ENCODE measurements around the gene OR1J1. TPM values are rescaled to one million over a fixed set of nuclear protein-coding genes. Genes with fewer than 3 reads are reported as not detected.

Gene OR1J1
- total and polyA plus RNA-seq, 4 donors, result not detected

DNA sequence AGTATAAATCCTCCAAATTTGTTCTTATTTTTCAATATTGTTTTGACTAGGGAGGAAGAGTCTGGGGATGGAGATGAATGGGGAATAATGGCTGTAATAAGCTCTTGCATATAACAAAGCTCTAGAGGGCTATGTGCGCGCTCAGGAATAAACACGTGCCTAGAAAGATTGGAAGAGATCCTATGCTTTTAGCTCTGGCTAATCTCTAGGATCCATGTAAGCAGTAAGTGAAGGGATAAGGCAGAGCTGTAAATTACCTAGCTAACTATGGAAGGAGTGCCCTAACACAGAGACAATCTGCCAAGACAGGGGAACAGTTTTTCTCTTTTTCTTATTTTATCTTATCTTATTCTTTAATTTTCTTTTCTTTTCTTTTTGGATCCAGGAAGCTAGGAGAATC, 21.6 kb downstream of the OR1J1 start:
- no peak overlapping the region for H3K4me3 ChIP-seq
- no peak overlapping the region for H3K9ac ChIP-seq (ENCODE audit: insufficient read depth in 1 of 2, low read length in 2 of 2)
- DNase-seq (no peak), ATAC-seq (ENCODE audit: insufficient read depth, low FRiP score) (no peak)
- H3K36me3 ChIP-seq (ENCODE audit: control insufficient read depth in 4 of 4, insufficient read depth in 4 of 4, low read length in 4 of 4), result no peaks in the 10 kb centered on the region
- TF ChIP-seq CTCF (IDR thresholded peaks at IDR 0.05; ENCODE audit: control extremely low read depth, extremely low read depth), result no peak
- no peak overlapping the region for H3K27ac ChIP-seq (ENCODE audit: low read depth in 1 of 2, low read length in 1 of 2)
- no peaks in the 10 kb centered on the region for H3K9me3 ChIP-seq (ENCODE audit: control insufficient read depth in 4 of 4, insufficient read depth in 3 of 4, low read length in 3 of 4)
- 87 to 88% methylated on average over 3 of the region's 3 CpGs for WGBS, 2 donors
- H3K4me1 ChIP-seq (ENCODE audit: control insufficient read depth in 5 of 5, insufficient read depth in 5 of 5, low read length in 5 of 5), result no peaks in the 10 kb centered on the region
- peaks cover 0 to 3% (median 0%) of the 10 kb centered on the region in 3 donors for H3K27me3 ChIP-seq (ENCODE audit: control insufficient read depth in 3 of 3, insufficient read depth in 3 of 3, low read length in 2 of 3)

DNA sequence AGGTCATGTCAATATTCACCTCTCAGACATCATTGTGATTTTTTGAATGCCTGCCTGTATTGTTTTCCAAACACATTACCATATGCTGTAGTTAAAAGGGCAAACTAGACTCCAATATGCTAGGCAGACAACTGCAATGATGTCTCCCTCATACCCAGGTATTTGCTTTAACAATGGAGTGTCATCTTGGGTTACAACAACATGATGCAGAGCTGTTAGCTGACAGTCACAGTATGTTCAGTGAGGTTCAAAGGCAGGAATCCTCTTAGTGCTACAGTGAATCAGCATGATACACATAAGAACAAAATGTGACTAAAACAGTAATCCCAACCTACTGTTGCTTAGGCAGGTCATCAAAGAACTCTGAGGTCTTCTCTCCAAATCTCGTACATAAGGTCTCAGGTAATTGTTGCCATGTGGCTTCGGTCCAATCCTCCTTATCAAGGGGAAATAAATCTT, 24.0 kb downstream of the OR1J1 start:
- Histone ChIP-seq H3K27me3 (ENCODE audit: control insufficient read depth in 3 of 3, insufficient read depth in 3 of 3, low read length in 2 of 3) (no peaks in the 10 kb centered on the region), H3K36me3 (ENCODE audit: control insufficient read depth in 4 of 4, insufficient read depth in 4 of 4, low read length in 4 of 4) (no peaks in the 10 kb centered on the region), H3K4me3 (no peak overlapping the region), H3K9me3 (ENCODE audit: control insufficient read depth in 4 of 4, insufficient read depth in 3 of 4, low read length in 3 of 4) (no peaks in the 10 kb centered on the region), H3K9ac (ENCODE audit: insufficient read depth in 1 of 2, low read length in 2 of 2) (no peak overlapping the region), H3K27ac (ENCODE audit: low read depth in 1 of 2, low read length in 1 of 2) (no peak overlapping the region), H3K4me1 (ENCODE audit: control insufficient read depth in 5 of 5, insufficient read depth in 5 of 5, low read length in 5 of 5) (no peaks in the 10 kb centered on the region)
- ATAC-seq (ENCODE audit: insufficient read depth, low FRiP score) (no peak), DNase-seq (no peak)
- no peak for TF ChIP-seq CTCF (IDR thresholded peaks at IDR 0.05; ENCODE audit: control extremely low read depth, extremely low read depth)
- WGBS, 2 donors, result 74 to 80% methylated on average over 2 of the region's 2 CpGs

DNA sequence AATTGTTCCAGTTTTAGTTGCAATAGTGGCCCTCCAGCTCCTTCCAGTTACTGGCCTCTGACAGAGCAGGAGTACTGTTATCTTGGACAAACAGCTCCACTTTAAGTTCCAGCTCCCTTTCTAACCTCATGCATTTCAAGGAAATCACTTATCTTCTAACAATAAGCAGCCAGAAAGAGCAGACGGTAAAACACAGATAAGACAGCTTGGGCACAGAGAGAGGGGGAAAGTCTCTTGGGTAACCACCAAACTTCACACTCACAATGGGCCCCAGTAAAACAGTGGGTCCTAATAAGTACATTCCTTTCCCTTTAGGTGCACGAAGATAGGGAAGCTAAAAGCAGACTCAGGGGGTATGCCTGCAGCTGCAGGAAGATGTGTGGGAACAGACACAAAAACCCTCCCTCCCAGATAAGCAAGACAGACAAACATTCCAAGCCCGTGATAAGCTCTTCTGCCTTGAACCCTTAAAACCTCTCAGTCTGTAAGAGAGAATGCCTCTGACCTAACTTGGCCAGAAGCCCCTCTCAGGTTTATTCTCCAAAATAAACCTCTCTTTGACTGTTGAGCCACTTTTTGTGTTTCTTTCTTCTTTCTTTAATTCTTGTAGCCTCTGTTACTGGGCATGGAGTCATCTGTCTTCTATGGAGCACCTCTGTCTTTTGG, 30.8 kb downstream of the OR1J1 start:
- Histone ChIP-seq H3K27ac (ENCODE audit: low read depth in 1 of 2, low read length in 1 of 2) (no peak overlapping the region), H3K27me3 (ENCODE audit: control insufficient read depth in 3 of 3, insufficient read depth in 3 of 3, low read length in 2 of 3) (no peaks in the 10 kb centered on the region)
- 16 to 29% methylated on average over 3 of the region's 3 CpGs for WGBS, 2 donors

More for the DNA sequence above, 30.8 kb downstream of the OR1J1 start:
- Histone ChIP-seq H3K36me3 (ENCODE audit: control insufficient read depth in 4 of 4, insufficient read depth in 4 of 4, low read length in 4 of 4) (no peaks in the 10 kb centered on the region), H3K9me3 (ENCODE audit: control insufficient read depth in 4 of 4, insufficient read depth in 3 of 4, low read length in 3 of 4) (peaks cover 0 to 3% (median under 1%) of the 10 kb centered on the region in 4 donors), H3K9ac (ENCODE audit: insufficient read depth in 1 of 2, low read length in 2 of 2) (no peak overlapping the region), H3K4me1 (ENCODE audit: control insufficient read depth in 5 of 5, insufficient read depth in 5 of 5, low read length in 5 of 5) (no peaks in the 10 kb centered on the region), H3K4me3 (no peak overlapping the region)
- TF ChIP-seq CTCF (IDR thresholded peaks at IDR 0.05; ENCODE audit: control extremely low read depth, extremely low read depth), result no peak
- ATAC-seq (ENCODE audit: insufficient read depth, low FRiP score) (no peak), DNase-seq (no peak)
